Measurements from ENCODE around the gene PROX1. TPM values are rescaled to one million over a fixed set of nuclear protein-coding genes. Genes with fewer than 3 reads are reported as not detected.

PROX1 gene
- total and polyA plus RNA-seq, 2 of the 8 experiments (the other 6 are each of a cell fraction or from before 2014, with no cell fraction given): 0.30 to 2.0 TPM

GRCh38 chr1:214010197-214010573 lies 22.4 kb downstream of the PROX1 start (continued):
- TF ChIP-seq RAD21 (IDR thresholded peaks at IDR 0.05 in 1 of 2, conservative IDR thresholded peaks at IDR 0.05 in 1 of 2; ENCODE audit: low read depth in 2 of 2, low read length in 2 of 2) (no peak), CREB1 (IDR thresholded peaks at IDR 0.05) (no peak), RBBP5 (IDR thresholded peaks at IDR 0.05; ENCODE audit: borderline replicate concordance, low read depth, low read length) (no peak)
